Muscle of leg (tissue), 11 donors: ENCODE results near the gene HUS1. TPM values are rescaled to one million over a fixed set of nuclear protein-coding genes. Genes with fewer than 3 reads are reported as not detected.
A peak's percentile ranks its signal among the peaks of the same experiment; 100 is the strongest.
"Not testable (repeated sequence)": the region's sequence is repeated elsewhere in the genome, so short reads cannot be mapped to it uniquely, and the experiment has no call there.

Source experiments
- DNase-seq: peaks from one replicate; pipeline ENCODE4 v3.0.0; 2013
- H3K27ac ChIP-seq: one replicate; pipeline ENCODE4 v1.5.1; 2013; ENCODE audit warnings: mild to moderate bottlenecking, low read length, control low read depth
- H3K27me3 ChIP-seq: one replicate; pipeline ENCODE4 v1.6.1; 2013; ENCODE audit warnings: low read length; ENCODE audit not compliant: control insufficient read depth, insufficient read depth
- H3K36me3 ChIP-seq: one replicate; pipeline ENCODE4 v1.6.1; 2013; ENCODE audit warnings: low read length; ENCODE audit not compliant: control insufficient read depth, insufficient read depth
- H3K4me1 ChIP-seq: one replicate; pipeline ENCODE4 v1.6.1; 2013; ENCODE audit warnings: low read length; ENCODE audit not compliant: control insufficient read depth, insufficient read depth
- H3K4me3 ChIP-seq: one replicate; pipeline ENCODE4 v1.5.1; 2013; ENCODE audit warnings: low read length, control low read depth
- H3K9me3 ChIP-seq: replicated peaks from 2 replicates; pipeline ENCODE4 v1.6.1; 2013; ENCODE audit warnings: low read depth, low read length; ENCODE audit not compliant: control insufficient read depth
- WGBS: methylation state at CpG from one replicate; pipeline ENCODE4 v1.1.5; 2013; ENCODE audit warnings: missing lambda C conversion rate; ENCODE audit not compliant: insufficient coverage; 5-methylcytosine and 5-hydroxymethylcytosine counted together
- polyA plus RNA-seq, 8 donors: library from polyadenylated mRNA; unstranded; fragments of 120-200 nt; gene quantifications; one replicate each; pipeline versions ENCODE4 v1.2.1 to v1.2.3, GENCODE V29; 2013; ENCODE audit warnings: inconsistent platforms in 1 of 8, low replicate concordance in 1 of 8; ENCODE audit not compliant: insufficient read length in 8 of 8, insufficient read depth in 1 of 8
- total RNA-seq: library from RNA; stranded (reverse); fragments of 120-200 nt; gene quantifications from one replicate; pipeline ENCODE4 v1.2.4, GENCODE V29; 2013

The HUS1 gene
- total and polyA plus RNA-seq, 9 donors, result 13.4 to 16.8 (median 14.7) TPM

DNA sequence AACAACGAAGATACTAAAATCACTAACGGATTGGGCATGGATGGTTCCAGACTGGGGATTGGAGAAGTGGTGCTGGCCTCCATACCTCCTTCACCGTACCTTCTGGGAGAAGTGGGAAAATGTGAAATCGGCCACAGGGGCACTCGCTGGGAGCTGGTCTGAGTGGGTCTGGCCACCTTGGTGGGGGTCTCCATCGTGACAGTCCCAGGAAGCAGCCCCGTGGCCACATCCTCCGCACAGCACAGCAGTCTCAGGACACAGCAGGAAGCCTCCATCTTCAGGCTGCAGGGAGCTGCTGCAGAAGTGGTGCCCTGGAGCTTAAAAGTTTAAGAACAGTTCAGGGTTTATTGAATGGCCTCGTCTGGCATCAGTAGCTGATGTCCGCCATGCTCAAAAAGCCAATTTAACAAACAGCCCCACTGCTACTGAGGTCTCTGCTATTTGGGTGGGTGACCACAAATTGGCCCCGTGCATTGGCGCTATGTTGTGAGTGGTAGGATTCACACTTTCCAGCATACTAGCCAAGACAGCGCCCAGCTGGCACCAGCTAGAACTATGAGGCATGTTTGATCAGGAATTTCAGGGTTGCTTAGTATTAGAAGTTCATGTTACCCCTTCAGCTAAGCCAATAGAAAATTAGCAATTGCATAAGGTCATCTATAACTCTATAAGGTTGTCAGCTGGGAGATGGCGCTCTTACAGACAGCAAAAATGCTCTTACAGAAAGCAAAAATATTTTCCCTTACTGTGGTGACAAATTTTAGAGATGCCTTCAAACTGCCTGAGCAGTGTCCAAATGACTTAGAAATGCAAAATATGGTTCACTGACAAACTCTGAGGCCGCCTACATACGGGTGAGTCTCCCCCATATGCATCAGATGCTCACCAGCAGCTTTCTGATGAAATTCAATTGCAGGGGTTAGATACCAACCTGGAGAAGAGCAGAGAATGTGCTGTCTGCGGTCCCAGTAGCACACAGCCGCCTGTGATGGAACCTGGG lies 48.1 kb downstream of the HUS1 start:
- Histone ChIP-seq H3K36me3 (no peaks in the 10 kb centered on the region), H3K9me3 (no peaks in the 10 kb centered on the region), H3K4me3 (no peak overlapping the region), H3K4me1 (peaks cover 19% of the 10 kb centered on the region), H3K27me3 (no peaks in the 10 kb centered on the region), H3K27ac (no peak overlapping the region)
- 81% methylated on average over 10 of the region's 18 CpGs for WGBS
- DNase-seq, result peak; percentile 58

DNA sequence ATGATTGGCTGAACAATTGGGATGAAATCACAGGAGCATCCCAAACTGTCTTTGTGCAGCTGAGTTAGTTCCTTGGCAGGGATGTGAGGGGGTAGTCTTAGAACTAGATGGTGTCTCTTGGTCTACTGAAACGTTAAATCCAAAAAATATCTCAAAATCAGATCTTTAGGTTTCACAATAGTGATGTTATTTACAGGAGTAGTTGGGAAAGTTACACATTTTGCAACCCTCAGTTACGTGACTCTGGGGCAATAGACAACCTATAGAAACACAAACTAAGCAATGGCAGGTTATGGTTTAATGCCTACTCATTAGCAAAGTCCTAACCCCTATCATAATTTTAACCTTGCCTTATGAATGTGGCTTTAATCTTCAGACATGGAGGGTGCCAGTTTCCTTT lies 55.1 kb downstream of the HUS1 start:
- no peaks in the 10 kb centered on the region for H3K27me3 ChIP-seq
- DNase-seq, result no peak
- no peak overlapping the region for H3K4me3 ChIP-seq
- WGBS, result no CpG with 5 or more reads among the region's 2 CpGs
- no peaks in the 10 kb centered on the region for H3K4me1 ChIP-seq
- H3K27ac ChIP-seq, result no peak overlapping the region
- no peaks in the 10 kb centered on the region for H3K9me3 ChIP-seq
- H3K36me3 ChIP-seq, result no peaks in the 10 kb centered on the region

DNA sequence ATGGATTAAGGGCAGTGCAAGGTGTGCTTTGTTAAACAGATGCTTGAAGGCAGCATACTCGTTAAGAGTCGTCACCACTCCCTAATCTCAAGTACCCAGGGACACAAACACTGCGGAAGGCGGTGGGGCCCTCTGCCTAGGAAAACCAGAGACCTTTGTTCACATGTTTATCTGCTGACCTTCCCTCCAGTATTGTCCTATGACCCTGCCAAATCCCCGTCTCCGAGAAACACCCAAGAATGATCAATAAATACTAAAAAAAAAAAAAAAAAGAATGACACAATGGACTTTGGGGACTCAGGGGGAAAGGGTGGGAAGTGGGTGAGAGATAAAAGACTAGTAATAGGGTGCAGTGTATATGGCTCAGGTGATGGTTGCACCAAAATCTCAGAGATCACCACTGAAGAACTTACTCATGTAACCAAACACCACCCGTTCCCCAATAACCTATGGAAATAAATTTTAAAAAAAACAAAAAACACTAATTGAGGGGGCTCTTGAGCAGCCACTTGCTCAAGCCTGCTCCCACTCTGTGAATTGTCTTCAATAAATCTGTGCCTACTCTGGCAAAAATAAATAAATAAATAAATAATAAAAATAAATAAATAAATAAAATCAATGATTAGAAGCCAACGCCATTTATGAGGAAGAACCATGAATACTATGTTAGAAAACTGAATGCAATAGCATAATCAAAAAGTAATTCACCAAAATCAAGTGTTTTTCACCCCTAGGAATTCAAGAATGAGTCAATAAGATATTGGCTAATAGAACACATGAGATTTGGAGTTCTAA lies 56.1 kb downstream of the HUS1 start:
- no CpG with 5 or more reads among the region's 8 CpGs for WGBS
- not testable (repeated sequence) for H3K9me3 ChIP-seq, H3K4me3 ChIP-seq, H3K27me3 ChIP-seq, H3K36me3 ChIP-seq, DNase-seq, H3K4me1 ChIP-seq, H3K27ac ChIP-seq

DNA sequence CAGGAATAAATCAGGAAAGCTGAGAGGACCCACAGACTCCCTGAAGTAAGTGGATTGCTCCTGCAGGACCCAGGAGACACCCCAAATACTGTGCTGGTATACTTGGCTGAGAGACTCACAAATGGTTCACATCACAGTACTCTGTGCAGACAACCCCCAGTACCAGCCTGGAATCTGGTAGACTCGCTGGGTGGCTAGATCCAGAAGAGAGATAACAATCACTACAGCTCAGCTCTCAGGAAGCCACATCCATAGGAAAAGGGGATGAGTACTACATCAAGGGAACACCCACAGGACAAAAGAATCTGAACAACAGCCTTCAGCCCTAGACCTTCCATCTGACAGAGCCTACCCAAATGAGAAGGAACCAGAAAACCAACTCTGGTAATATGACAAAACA lies 62.9 kb downstream of the HUS1 start:
- not testable (repeated sequence) for H3K9me3 ChIP-seq, H3K4me1 ChIP-seq, H3K36me3 ChIP-seq, H3K27me3 ChIP-seq, H3K4me3 ChIP-seq, H3K27ac ChIP-seq, DNase-seq
- WGBS, result no CpG with 5 or more reads among the region's 1 CpG

DNA sequence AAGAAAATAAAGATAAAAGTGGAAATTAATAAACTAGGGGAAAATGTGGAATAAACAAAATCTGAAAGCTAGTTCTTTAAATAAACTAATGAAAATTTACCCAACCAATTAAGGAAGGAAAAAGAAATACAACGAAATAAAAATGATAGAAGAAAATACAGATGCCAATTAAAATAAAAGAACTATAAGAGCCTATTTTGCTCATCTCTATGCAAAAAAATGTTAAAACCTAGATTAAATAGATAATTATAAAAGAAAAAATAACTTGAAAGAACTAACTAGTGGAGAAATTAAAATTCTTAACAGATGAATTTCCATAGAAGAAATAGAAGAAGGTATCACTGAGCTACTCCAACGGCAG lies 63.8 kb downstream of the HUS1 start:
- DNase-seq, result no peak
- WGBS, result no CpG with 5 or more reads among the region's 2 CpGs
- H3K27me3 ChIP-seq, result no peaks in the 10 kb centered on the region
- H3K9me3 ChIP-seq, result no peaks in the 10 kb centered on the region
- no peak overlapping the region for H3K27ac ChIP-seq
- no peak overlapping the region for H3K4me3 ChIP-seq
- no peaks in the 10 kb centered on the region for H3K36me3 ChIP-seq
- H3K4me1 ChIP-seq, result no peaks in the 10 kb centered on the region

DNA sequence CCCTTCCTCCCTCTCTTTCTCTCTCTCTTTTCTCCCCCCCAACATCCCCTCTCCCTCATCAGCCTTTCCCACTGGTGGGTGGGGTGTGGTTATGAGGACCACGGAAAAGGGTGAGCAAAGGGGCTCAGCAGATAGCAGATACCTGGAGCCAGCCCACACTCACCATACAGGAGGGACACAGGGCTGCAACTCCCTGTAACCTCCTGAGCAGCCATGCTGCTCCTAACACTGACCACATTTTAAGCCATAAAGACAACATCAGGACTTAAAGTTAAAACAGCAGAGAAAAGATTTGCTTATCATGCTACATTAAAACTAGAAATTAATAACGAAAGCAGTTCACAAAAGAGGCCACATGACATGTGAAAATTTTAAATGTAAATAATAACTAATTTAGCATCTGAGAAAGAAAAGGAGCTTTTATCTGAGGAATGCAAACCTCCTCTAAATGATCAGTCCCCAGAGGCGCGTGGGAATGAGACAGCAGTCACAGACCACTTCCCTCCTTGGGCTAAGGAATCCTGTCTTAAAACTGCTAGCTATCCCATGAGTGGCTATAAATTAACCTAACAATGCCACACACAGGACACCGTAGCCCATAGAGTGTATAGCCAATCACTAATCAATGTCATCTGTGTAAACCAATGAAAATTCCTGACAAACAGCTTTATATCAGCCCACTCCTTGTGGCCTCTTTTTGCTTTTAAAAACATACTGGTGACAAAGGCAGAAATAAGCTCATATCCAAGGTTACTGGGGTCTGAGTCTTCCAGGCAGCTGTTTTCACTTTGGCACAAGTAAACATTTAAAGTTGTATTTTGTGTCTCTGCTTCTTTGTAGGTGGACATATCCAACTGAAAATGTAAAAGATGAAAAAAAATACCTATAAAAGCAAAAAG lies 64.4 kb downstream of the HUS1 start:
- no peak for DNase-seq
- H3K27ac ChIP-seq, result no peak overlapping the region
- no peak overlapping the region for H3K4me3 ChIP-seq
- no CpG with 5 or more reads among the region's 5 CpGs for WGBS
- H3K36me3 ChIP-seq, result no peaks in the 10 kb centered on the region
- H3K9me3 ChIP-seq, result no peaks in the 10 kb centered on the region
- no peaks in the 10 kb centered on the region for H3K4me1 ChIP-seq
- no peaks in the 10 kb centered on the region for H3K27me3 ChIP-seq

Other genes starting within 250 kb of the HUS1 start
- 0.49 TPM for gene PKD1L1, start 31.1 kb downstream of the HUS1 start, total RNA-seq
- 1 to 10 TPM in 2 of 8 donors, under 1 TPM in 6; 0.27 to 1.9 (median 0.61) TPM for gene PKD1L1, start 31.1 kb downstream of the HUS1 start, polyA plus RNA-seq
- gene SUN3, start 49.5 kb upstream of the HUS1 start, total RNA-seq, result not detected
- gene SUN3, start 49.5 kb upstream of the HUS1 start, polyA plus RNA-seq, result not detected
- 0.09 TPM for gene C7orf57, start 55.9 kb upstream of the HUS1 start, total RNA-seq
- under 1 TPM in 5 of 8 donors, not detected in 3; 0.09 to 0.17 (median 0.11) TPM for gene C7orf57, start 55.9 kb upstream of the HUS1 start, polyA plus RNA-seq
- 0.71 TPM for gene UPP1, start 109.7 kb upstream of the HUS1 start, total RNA-seq
- gene UPP1, start 109.7 kb upstream of the HUS1 start, polyA plus RNA-seq, result 1 to 10 TPM; 1.4 to 3.2 (median 1.8) TPM
- gene ABCA13, start 191.8 kb upstream of the HUS1 start, total RNA-seq, result 0.04 TPM
- under 1 TPM; 0.05 to 0.13 (median 0.08) TPM for gene ABCA13, start 191.8 kb upstream of the HUS1 start, polyA plus RNA-seq